ENCODE measurements around the gene PPM1H. TPM values are rescaled to one million over a fixed set of nuclear protein-coding genes. Genes with fewer than 3 reads are reported as not detected.

PPM1H gene
- total RNA-seq, 4 donors from 2014 or later, result 1.7 to 7.4 (median 3.4) TPM

DNA sequence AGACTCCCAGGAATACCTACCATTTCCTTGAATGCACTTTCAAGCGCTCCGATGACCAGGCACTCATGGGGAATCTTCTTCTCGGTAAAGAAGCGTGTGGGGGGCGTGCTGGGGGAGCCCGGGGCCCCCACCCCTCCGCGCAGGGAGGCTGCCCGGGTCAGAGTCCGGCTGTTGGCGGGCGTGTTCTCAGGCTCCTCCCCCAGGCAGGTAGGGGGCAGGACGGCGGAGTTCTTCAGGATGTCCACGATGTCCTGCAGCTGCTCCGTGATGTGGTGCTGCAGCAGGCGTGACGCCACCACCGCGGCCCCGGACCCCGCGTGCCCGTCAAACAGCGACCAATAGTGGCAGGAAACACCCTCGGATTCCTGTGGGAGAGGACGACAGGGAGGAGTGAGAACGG, 133.2 kb downstream of the PPM1H start:
- Histone ChIP-seq H3K36me3 (no peaks in the 10 kb centered on the region), H3K27me3 (no peaks in the 10 kb centered on the region), H3K27ac (no peak overlapping the region), H3K9me3 (no peaks in the 10 kb centered on the region), H3K4me1 (no peaks in the 10 kb centered on the region), H3K4me3 (no peak overlapping the region)
- DNase-seq, result no peak
- TF ChIP-seq, protein P1, sequence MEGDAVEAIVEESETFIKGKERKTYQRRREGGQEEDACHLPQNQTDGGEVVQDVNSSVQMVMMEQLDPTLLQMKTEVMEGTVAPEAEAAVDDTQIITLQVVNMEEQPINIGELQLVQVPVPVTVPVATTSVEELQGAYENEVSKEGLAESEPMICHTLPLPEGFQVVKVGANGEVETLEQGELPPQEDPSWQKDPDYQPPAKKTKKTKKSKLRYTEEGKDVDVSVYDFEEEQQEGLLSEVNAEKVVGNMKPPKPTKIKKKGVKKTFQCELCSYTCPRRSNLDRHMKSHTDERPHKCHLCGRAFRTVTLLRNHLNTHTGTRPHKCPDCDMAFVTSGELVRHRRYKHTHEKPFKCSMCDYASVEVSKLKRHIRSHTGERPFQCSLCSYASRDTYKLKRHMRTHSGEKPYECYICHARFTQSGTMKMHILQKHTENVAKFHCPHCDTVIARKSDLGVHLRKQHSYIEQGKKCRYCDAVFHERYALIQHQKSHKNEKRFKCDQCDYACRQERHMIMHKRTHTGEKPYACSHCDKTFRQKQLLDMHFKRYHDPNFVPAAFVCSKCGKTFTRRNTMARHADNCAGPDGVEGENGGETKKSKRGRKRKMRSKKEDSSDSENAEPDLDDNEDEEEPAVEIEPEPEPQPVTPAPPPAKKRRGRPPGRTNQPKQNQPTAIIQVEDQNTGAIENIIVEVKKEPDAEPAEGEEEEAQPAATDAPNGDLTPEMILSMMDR (IDR thresholded peaks at IDR 0.05), result no peak
- no peak for TF ChIP-seq POLR2A (IDR thresholded peaks at IDR 0.05)

DNA sequence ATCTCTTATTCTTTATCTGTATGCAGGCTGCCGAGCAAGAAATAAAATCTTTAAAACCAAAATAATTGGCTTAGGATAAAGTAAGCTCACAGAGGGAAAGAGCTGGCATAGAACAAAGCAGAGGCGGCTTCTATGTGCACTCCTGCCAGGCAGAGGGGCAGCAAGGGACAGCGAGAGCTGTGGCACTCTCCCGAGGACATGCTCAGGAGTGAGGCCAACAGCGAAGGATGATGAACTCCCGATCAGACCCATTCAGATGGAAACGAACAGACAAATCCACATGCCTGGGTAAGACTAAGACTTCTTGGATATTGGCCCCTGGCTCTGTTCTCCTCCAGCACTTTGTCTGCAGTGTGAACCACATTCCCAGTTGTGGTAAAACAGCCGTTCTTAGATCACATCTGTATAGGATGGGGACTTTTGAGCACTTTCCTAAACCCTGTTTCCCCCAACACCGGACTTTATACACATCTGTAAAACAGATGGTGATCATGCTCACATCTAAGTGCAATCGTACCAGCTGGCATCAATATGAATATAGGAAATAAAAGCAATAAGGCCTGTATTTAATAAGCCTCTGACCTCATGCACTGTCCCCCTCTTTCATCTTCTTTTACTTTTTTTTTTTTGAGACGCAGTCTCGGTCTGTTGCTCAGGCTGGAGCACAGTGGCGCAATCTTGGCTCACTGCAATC, 134.1 kb downstream of the PPM1H start:
- Histone ChIP-seq H3K27me3 (no peaks in the 10 kb centered on the region), H3K4me3 (no peak overlapping the region), H3K27ac (no peak overlapping the region), H3K4me1 (no peaks in the 10 kb centered on the region), H3K36me3 (no peaks in the 10 kb centered on the region), H3K9me3 (no peaks in the 10 kb centered on the region)
- DNase-seq, result no peak
- no peak for TF ChIP-seq POLR2A (IDR thresholded peaks at IDR 0.05)

DNA sequence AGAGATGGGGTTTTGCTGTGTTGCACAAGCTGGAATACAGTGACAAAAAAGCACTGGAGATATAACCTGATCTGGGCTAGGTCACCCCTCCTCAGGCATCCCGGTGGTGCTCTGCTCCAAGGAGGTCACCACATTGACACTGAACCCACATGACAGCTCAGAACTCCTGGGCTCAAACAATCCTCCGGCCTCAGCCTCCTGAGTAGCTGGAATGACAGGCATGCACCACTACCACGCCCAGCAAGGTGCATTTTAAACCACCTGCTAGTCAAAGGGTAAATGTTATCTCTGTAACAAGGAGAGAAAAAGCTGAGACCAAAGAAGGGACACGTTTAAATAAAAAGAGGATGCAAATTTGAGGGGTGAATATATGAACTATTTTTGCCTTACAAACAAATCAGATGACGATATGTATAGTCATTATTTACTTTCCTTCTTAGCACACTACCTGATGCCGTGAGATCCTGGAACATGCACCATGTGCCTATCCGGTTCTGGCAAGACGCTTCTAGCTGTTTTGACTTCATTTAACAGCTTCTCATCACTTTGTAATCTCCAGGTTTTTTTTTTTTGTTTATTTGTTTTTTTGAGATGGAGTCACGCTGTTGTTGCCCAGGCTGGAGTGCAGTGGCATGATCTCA, 135.1 kb downstream of the PPM1H start:
- Histone ChIP-seq H3K27me3 (no peaks in the 10 kb centered on the region), H3K27ac (no peak overlapping the region), H3K9me3 (no peaks in the 10 kb centered on the region), H3K36me3 (no peaks in the 10 kb centered on the region), H3K4me1 (no peaks in the 10 kb centered on the region), H3K4me3 (no peak overlapping the region)
- TF ChIP-seq, protein P1 (IDR thresholded peaks at IDR 0.05), result no peak
- TF ChIP-seq POLR2A (IDR thresholded peaks at IDR 0.05), result no peak
- DNase-seq, result no peak

DNA sequence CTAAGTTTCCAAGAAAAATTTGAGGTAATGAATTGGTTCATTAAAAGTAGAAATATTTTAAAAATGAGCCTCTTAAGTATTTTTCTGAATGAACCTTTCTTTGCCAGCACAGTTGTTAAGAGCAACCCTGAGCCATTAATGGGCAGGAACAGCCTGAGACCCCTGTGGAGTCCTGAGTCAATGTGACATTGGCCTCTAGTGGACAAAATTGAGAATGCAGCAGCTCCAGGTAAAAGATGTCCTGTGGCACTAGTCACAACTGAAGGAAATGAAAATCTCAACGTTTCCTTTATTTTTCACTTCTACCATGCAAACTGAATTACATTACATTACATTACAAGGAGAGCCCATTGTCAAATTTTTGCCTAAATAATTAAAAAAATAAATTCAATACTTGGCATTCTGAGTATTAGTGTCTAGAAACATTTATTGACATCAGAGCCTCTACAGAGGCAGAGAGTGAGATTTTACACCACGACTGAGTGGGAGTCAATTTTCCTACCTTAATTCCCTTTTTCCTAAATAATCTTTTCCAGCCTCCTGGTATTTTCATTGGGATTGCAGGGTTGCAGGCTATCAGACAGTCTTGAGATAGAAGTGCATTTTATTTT, 135.7 kb downstream of the PPM1H start:
- TF ChIP-seq, protein P1 (IDR thresholded peaks at IDR 0.05), result peak; percentile 69 to 92 (median 84)
- TF ChIP-seq POLR2A (IDR thresholded peaks at IDR 0.05), result no peak
- Histone ChIP-seq H3K4me1 (no peaks in the 10 kb centered on the region), H3K27ac (no peak overlapping the region), H3K36me3 (no peaks in the 10 kb centered on the region), H3K4me3 (no peak overlapping the region), H3K9me3 (no peaks in the 10 kb centered on the region), H3K27me3 (no peaks in the 10 kb centered on the region)
- peak in 2 of 3 donors; percentile 47 to 78 for DNase-seq

DNA sequence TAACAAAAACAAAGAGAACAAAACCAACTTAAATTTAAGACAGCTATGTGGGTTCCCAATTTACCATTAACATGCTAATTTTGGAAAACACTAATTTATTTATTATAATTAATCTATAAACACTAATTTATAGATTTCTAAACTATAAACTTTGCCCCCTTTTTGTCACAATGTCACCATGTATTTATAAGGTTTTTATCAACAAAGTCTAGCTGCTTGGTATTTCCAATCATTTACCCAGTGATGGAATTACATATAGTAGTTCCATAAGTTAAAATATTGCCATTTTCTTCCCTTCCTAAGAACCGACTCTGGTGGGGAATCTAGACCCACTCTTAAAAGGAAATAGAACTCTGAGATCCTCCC, 140.7 kb downstream of the PPM1H start:
- Histone ChIP-seq H3K27ac (no peak overlapping the region), H3K4me1 (no peaks in the 10 kb centered on the region), H3K27me3 (no peaks in the 10 kb centered on the region), H3K9me3 (no peaks in the 10 kb centered on the region), H3K4me3 (no peak overlapping the region), H3K36me3 (no peaks in the 10 kb centered on the region)
- DNase-seq, result no peak
- TF ChIP-seq POLR2A (IDR thresholded peaks at IDR 0.05), result no peak
- TF ChIP-seq, protein P1 (IDR thresholded peaks at IDR 0.05), result no peak
